ENCODE measurements around the gene CRELD1. TPM values are rescaled to one million over a fixed set of nuclear protein-coding genes. Genes with fewer than 3 reads are reported as not detected.
"Not testable (repeated sequence)": the region's sequence is repeated elsewhere in the genome, so short reads cannot be mapped to it uniquely, and the experiment has no call there.

Gene CRELD1
- total RNA-seq, 5 donors from 2014 or later (not counting 1 experiment from before 2014, with no cell fraction given): 23.0 to 55.2 (median 48.0) TPM

GRCh38 chr3:9890249-9891071, 43.2 kb upstream of the CRELD1 start, which contains the start of gene JAGN1:
TSS of gene JAGN1 (plus strand) at chr3:9890610. CDS start at chr3:9890723, 113 bp downstream.
- DNase-seq: peak; percentile 78 to 96 (median 88)
- Histone ChIP-seq H3K27me3 (replicated peaks in 1 of 2; ENCODE audit: control insufficient read depth in 2 of 2, extremely low read depth in 1 of 2, insufficient read depth in 2 of 2, low read length in 1 of 2) (no peaks in the 10 kb centered on the region), H3K9me3 (no peaks in the 10 kb centered on the region), H3K4me1 (ENCODE audit: control insufficient read depth in 1 of 2, extremely low read depth in 1 of 2, insufficient read depth in 2 of 2, low read length in 2 of 2) (peaks cover 8 to 20% of the 10 kb centered on the region in 2 experiments), H3K36me3 (ENCODE audit: control insufficient read depth in 2 of 2, extremely low read depth in 1 of 2, insufficient read depth in 1 of 2, low read length in 1 of 2) (peaks cover 3 to 15% of the 10 kb centered on the region in 2 donors), H3K4me3 (ENCODE audit: control insufficient read depth in 1 of 2, extremely low read depth in 1 of 2, low read length in 1 of 2) (peak within 1 kb of the TSS; percentile 86 to 100), H3K27ac (ENCODE audit: low read length) (peak within 1 kb of the TSS; percentile 100)
- H3K4me3 Mint-ChIP-seq: peak within 1 kb of the TSS; percentile 94 to 96 (median 96)
- POLR2A ChIA-PET: interaction anchor here (0.6 to 2.5 kb wide), 7 partner anchors 17 to 257 kb away, joined by 3 to 14 read pairs (median 4); partner anchors contain the start of genes ARPC4 (in 2 of the 2), TADA3 (in 2 of the 2) and CRELD1 (in 1 of the 2)
- no peaks in the 10 kb centered on the region for H3K27me3 Mint-ChIP-seq
- peaks cover 23% of the 10 kb centered on the region for H3K36me3 Mint-ChIP-seq
- peak; percentile 87 to 93 (median 90) for ATAC-seq (replicated peaks in 1 of 4)
- CTCF ChIA-PET: interaction anchor here (0.6 to 1.9 kb wide), 7 partner anchors 16 to 56 kb away, joined by 3 to 9 read pairs (median 4); no protein-coding TSS in a partner anchor
- WGBS (ENCODE audit: insufficient coverage): 0% methylated on average over 56 of the region's 62 CpGs
- H3K9me3 Mint-ChIP-seq: no peaks in the 10 kb centered on the region
- peak within 1 kb of the TSS; percentile 95 to 98 for H3K27ac Mint-ChIP-seq
- peaks cover 37 to 43% (median 40%) of the 10 kb centered on the region in 3 donors for H3K4me1 Mint-ChIP-seq

- ATAC-seq (replicated peaks in 1 of 4) (no peak), DNase-seq (no peak)
- ChIA-PET POLR2A (interaction anchor here (0.6 to 2.5 kb wide), 9 partner anchors 42 to 300 kb away, joined by 3 to 14 read pairs (median 4); partner anchors contain the start of genes ARPC4 (in 2 of the 2), CRELD1 (in 2 of the 2) and TADA3 (in 2 of the 2)), CTCF (interaction anchor here in 1 of 2 donors (0.7 to 1.9 kb wide), 8 partner anchors 22 to 323 kb away, joined by 3 to 9 read pairs (median 4); partner anchors contain the start of genes ARPC4 and TADA3)
- Histone ChIP-seq H3K9me3 (no peaks in the 10 kb centered on the region), H3K27me3 (replicated peaks in 1 of 2; ENCODE audit: control insufficient read depth in 2 of 2, extremely low read depth in 1 of 2, insufficient read depth in 2 of 2, low read length in 1 of 2) (no peaks in the 10 kb centered on the region), H3K4me1 (ENCODE audit: control insufficient read depth in 1 of 2, extremely low read depth in 1 of 2, insufficient read depth in 2 of 2, low read length in 2 of 2) (peaks cover 8 to 23% of the 10 kb centered on the region in 2 experiments), H3K4me3 (ENCODE audit: control insufficient read depth in 1 of 2, extremely low read depth in 1 of 2, low read length in 1 of 2) (peak overlapping the region; percentile 86 to 100), H3K27ac (ENCODE audit: low read length) (peak overlapping the region; percentile 100), H3K36me3 (ENCODE audit: control insufficient read depth in 2 of 2, extremely low read depth in 1 of 2, insufficient read depth in 1 of 2, low read length in 1 of 2) (peaks cover 3 to 15% of the 10 kb centered on the region in 2 donors)
- Mint-ChIP-seq H3K4me1 (peaks cover 40 to 47% (median 41%) of the 10 kb centered on the region in 3 donors), H3K36me3 (peaks cover 23% of the 10 kb centered on the region), H3K4me3 (peak overlapping the region; percentile 94 to 96 (median 96)), H3K27me3 (no peaks in the 10 kb centered on the region), H3K9me3 (no peaks in the 10 kb centered on the region), H3K27ac (peak overlapping the region; percentile 95 to 98)
- 0% methylated on average over 5 of the region's 12 CpGs for WGBS (ENCODE audit: insufficient coverage)
Measured at GRCh38 chr3:9891072-9891622, 42.5 kb upstream of the CRELD1 start.

GRCh38 chr3:9893739-9894138, 39.9 kb upstream of the CRELD1 start:
- no peak for DNase-seq
- ChIA-PET CTCF (interaction anchor here in 1 of 2 donors (1.0 kb wide), 1 partner anchor 39 kb away, joined by 4 read pairs; no protein-coding TSS in a partner anchor), POLR2A (interaction anchor here in 1 of 2 donors (0.7 to 1.1 kb wide), 2 partner anchors 9 to 162 kb away, joined by 3 to 5 read pairs; partner anchors contain the start of genes BRPF1 and IL17RE)
- no CpG with 5 or more reads among the region's 1 CpG for WGBS (ENCODE audit: insufficient coverage)
- no peak overlapping the region for H3K4me3 Mint-ChIP-seq
- peaks cover 8 to 23% of the 10 kb centered on the region in 2 experiments for H3K4me1 ChIP-seq (ENCODE audit: control insufficient read depth in 1 of 2, extremely low read depth in 1 of 2, insufficient read depth in 2 of 2, low read length in 2 of 2)
- H3K4me1 Mint-ChIP-seq: peaks cover 46 to 64% (median 48%) of the 10 kb centered on the region in 3 donors
- peak overlapping the region; percentile 30 to 73 for H3K27ac Mint-ChIP-seq
- H3K9me3 ChIP-seq: no peaks in the 10 kb centered on the region
- H3K9me3 Mint-ChIP-seq: no peaks in the 10 kb centered on the region
- H3K4me3 ChIP-seq (ENCODE audit: control insufficient read depth in 1 of 2, extremely low read depth in 1 of 2, low read length in 1 of 2): no peak overlapping the region
- H3K36me3 ChIP-seq (ENCODE audit: control insufficient read depth in 2 of 2, extremely low read depth in 1 of 2, insufficient read depth in 1 of 2, low read length in 1 of 2): peaks cover 3 to 15% of the 10 kb centered on the region in 2 donors
- H3K27me3 ChIP-seq (replicated peaks in 1 of 2; ENCODE audit: control insufficient read depth in 2 of 2, extremely low read depth in 1 of 2, insufficient read depth in 2 of 2, low read length in 1 of 2): no peaks in the 10 kb centered on the region
- peak overlapping the region; percentile 5 for H3K27ac ChIP-seq (ENCODE audit: low read length)
- H3K36me3 Mint-ChIP-seq: peaks cover 23% of the 10 kb centered on the region
- no peak for ATAC-seq (replicated peaks in 1 of 4)
- no peaks in the 10 kb centered on the region for H3K27me3 Mint-ChIP-seq

GRCh38 chr3:9895715-9896114, 37.9 kb upstream of the CRELD1 start:
- Histone ChIP-seq H3K4me1 (ENCODE audit: control insufficient read depth in 1 of 2, extremely low read depth in 1 of 2, insufficient read depth in 2 of 2, low read length in 2 of 2) (peaks cover 8 to 17% of the 10 kb centered on the region in 2 experiments), H3K36me3 (ENCODE audit: control insufficient read depth in 2 of 2, extremely low read depth in 1 of 2, insufficient read depth in 1 of 2, low read length in 1 of 2) (peaks cover 3 to 15% of the 10 kb centered on the region in 2 donors)
- DNase-seq; CTCF ChIA-PET; H3K27me3 Mint-ChIP-seq; H3K9me3 ChIP-seq; H3K4me3 ChIP-seq (ENCODE audit: control insufficient read depth in 1 of 2, extremely low read depth in 1 of 2, low read length in 1 of 2); H3K4me3 Mint-ChIP-seq; POLR2A ChIA-PET; H3K27me3 ChIP-seq (replicated peaks in 1 of 2; ENCODE audit: control insufficient read depth in 2 of 2, extremely low read depth in 1 of 2, insufficient read depth in 2 of 2, low read length in 1 of 2); H3K9me3 Mint-ChIP-seq; H3K27ac ChIP-seq (ENCODE audit: low read length); ATAC-seq (replicated peaks in 1 of 4): not testable (repeated sequence)
- Mint-ChIP-seq H3K27ac (peak overlapping the region in 1 of 2 donors; percentile 19), H3K4me1 (peaks cover 43 to 60% (median 48%) of the 10 kb centered on the region in 3 donors), H3K36me3 (peaks cover 23% of the 10 kb centered on the region)
- 96% methylated on average over 3 of the region's 3 CpGs for WGBS (ENCODE audit: insufficient coverage)

- H3K27me3 Mint-ChIP-seq; H3K27ac ChIP-seq (ENCODE audit: low read length); H3K9me3 ChIP-seq; H3K27me3 ChIP-seq (replicated peaks in 1 of 2; ENCODE audit: control insufficient read depth in 2 of 2, extremely low read depth in 1 of 2, insufficient read depth in 2 of 2, low read length in 1 of 2); CTCF ChIA-PET; H3K4me3 Mint-ChIP-seq; POLR2A ChIA-PET; DNase-seq; ATAC-seq (replicated peaks in 1 of 4); H3K4me3 ChIP-seq (ENCODE audit: control insufficient read depth in 1 of 2, extremely low read depth in 1 of 2, low read length in 1 of 2); H3K9me3 Mint-ChIP-seq: not testable (repeated sequence)
- H3K4me1 Mint-ChIP-seq: peaks cover 43 to 61% (median 47%) of the 10 kb centered on the region in 3 donors
- peaks cover 3 to 15% of the 10 kb centered on the region in 2 donors for H3K36me3 ChIP-seq (ENCODE audit: control insufficient read depth in 2 of 2, extremely low read depth in 1 of 2, insufficient read depth in 1 of 2, low read length in 1 of 2)
- peak overlapping the region; percentile 58 to 73 for H3K27ac Mint-ChIP-seq
- peaks cover 3 to 13% of the 10 kb centered on the region in 2 experiments for H3K4me1 ChIP-seq (ENCODE audit: control insufficient read depth in 1 of 2, extremely low read depth in 1 of 2, insufficient read depth in 2 of 2, low read length in 2 of 2)
- peaks cover 23% of the 10 kb centered on the region for H3K36me3 Mint-ChIP-seq
- WGBS (ENCODE audit: insufficient coverage): 83% methylated on average over 2 of the region's 10 CpGs
Measured at GRCh38 chr3:9896755-9897407, 36.8 kb upstream of the CRELD1 start.
